HG03095 (cell line): ENCODE measurements around the gene PDZD11.
"Not testable (repeated sequence)": the region's sequence is repeated elsewhere in the genome, so short reads cannot be mapped to it uniquely, and the experiment has no call there.

Experiments used
- ATAC-seq: cut with Tn5 transposase; IDR thresholded peaks from one replicate; pipeline ENCODE4 v1.9.1; 2021; ENCODE audit warnings: moderate library complexity; ENCODE audit not compliant: unreplicated experiment

Gene PDZD11, protein sequence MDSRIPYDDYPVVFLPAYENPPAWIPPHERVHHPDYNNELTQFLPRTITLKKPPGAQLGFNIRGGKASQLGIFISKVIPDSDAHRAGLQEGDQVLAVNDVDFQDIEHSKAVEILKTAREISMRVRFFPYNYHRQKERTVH

DNA sequence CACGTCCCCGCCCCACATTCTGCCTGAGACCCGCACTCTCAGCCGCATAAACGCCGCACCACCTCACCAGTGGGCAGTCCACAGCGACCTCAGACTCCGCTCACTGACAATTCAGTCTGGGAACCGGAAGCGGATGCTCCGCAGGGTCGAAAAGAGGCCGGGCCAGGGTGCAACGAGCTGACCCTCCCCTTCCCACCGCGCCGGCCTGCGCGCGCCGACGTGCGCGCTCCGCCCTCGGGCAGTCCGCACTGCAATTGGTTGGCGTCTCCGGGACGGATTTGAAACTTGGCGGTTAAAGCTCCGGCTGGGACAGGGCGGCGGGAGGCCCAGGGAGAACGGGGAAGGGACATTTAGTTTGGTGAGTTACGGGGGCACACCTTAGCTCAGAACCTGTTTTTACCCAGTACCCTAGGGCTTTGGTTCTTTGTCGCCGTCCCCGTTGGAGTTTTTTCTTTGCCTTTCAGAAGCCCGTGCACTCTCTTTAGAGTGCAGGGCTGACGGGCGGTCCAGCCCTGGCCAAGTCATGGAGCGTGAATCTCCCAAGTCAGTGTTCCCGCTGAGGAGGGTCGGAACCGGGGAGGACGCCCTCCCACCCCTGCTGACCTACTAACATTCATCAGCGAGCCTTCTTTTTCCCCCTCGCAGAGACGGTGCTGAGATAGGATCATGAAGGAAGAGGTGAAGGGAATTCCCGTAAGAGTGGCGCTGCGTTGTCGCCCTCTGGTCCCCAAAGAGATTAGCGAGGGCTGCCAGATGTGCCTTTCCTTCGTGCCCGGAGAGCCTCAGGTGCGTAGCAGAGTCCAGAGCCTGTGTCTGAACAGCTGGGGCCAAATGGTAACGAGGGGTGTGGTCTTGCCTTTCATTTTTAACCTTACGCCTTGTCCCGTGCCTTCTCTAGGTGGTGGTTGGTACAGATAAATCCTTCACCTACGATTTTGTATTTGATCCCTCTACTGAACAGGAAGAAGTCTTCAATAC lies at the start of gene PDZD11, which contains the start of gene KIF4A:
Gene PDZD11 (minus strand): TSS at position 135 of the 978 bp plus-strand sequence. CDS start 586 bp downstream, outside the sequence.
Gene KIF4A (plus strand): TSS at position 312 of the 978 bp plus-strand sequence. CDS start 355 bp downstream, at position 667.
- peak; percentile 95 for ATAC-seq

DNA sequence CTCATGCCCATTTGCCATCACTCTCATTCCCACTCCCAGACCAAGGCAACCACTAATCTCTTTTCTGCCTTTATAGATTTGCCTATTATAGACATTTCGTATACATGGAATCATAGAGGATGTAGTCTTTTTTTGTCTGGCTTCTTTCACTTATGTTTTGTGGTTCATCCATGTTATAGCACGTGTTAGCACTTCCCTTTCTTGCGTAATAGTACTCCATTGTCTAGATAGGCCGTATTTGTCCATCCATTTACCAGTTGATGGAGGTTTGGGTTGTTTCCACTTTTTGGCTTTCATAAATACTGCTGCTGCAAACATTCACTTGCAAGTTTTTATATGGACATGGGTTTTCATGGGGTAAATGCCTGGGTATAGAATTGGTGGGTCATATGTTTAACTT lies 48.6 kb upstream of the PDZD11 start:
- ATAC-seq, result no peak

DNA sequence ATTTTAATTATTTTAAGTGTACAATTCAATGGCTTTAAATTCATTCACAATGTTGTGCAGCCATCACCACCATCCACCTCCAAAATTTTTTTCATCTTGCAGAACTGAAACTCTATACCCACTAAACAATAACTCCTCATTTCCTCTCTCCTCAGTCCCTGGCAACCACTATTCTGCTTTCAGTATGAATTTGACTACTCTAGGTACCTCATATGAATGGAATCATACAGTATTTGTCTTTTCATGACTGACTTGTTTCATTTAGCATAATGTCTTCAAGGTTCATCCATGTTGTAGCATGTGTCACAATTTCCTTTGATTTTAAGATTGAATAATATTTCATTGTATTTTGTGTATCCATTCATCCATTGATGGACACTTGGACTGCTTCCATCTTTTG lies 47.0 kb upstream of the PDZD11 start:
- peak; percentile 100 for ATAC-seq

DNA sequence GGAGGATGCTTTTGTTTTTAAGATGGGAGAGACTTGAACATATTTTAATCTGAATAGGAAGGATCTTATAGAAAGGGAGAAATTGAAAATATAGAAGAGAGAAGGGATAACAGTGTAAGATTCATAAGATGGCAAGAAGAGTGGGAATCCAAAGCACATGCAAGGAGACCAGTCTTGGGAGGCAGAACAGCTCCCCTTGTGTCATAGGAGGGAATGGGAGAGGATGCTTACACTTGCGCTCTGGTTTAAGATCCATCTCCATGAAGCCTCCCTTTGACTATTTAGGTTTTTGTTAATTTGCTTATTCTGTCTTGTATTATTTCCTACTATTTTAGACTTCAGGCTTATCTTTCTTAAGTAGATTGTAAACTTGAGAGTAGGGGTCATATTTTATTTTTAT lies 42.9 kb upstream of the PDZD11 start:
- ATAC-seq, result no peak

DNA sequence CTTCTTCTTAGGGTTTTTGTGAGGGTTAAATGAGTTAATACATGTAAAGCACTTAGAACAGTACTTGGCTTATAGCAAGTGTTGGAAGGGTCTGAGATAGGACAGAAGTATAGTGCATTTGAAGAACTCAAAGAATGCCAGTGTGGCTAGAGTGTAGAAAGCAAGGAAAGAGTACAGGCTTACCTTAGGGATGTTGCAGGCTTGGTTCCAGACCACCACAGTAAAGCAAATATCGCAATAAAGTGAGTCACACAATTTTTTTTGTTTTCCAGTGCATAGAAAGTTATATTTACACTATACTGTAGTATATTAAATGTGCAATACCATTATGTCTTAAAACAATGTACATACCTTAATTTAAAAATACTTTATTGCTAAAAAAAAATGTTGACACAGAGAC lies 41.4 kb upstream of the PDZD11 start:
- ATAC-seq, result no peak

DNA sequence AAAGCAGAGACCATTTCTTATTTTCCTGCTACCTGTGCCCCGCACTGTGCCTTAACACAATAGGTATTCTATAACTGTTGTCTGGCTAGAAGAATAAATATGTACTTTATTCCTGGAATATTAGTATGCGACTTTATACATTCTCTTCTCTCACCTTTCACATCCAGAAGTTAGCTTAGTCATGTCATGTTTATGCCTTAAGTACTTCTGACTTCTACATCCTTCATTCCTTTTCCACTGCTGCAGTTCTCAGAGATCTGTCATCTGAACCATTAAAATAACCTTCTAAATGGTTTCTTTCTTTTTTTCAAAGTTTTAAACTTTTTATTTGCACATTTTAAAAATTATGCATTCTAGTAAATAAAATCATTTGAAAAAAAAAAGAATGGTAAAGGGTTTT lies 34.6 kb upstream of the PDZD11 start:
- ATAC-seq, result no peak

DNA sequence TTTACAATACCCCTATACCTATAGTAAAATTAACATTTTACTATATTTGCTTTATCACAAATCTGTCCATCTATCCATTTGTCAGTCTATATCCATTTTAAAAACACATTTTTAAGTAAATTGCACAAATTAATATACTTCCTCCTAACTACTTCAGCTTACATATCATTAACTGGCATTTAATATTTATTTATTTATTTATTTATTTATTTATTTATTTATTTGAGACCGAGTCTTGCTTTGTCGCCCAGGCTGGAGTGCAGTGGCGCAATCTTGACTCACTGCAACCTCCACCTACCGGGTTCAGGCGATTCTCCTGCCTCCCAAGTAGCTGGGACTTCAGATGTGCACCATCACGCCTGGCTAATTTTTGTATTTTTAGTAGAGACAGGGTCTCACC lies 33.9 kb upstream of the PDZD11 start:
- ATAC-seq, result not testable (repeated sequence)

DNA sequence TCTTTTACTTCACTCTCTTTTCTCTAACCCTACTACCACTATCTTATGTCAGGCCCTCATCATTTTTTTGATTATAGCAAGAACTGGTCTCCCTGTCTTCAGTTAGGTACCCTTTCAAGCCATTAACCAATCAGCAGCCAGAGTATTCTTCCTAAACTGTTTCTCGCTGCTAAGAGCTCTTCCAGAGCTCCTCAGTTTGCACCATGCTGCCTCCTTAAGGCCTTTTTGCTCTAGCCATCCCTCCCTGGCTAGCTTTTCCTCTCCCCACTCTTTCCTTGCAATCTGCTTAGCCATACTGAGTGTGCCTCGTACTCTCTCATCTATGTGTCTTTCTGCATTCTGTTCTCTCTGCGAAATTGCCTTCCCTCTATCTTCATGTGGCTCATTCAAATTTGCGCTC lies 33.1 kb upstream of the PDZD11 start:
- no peak for ATAC-seq

DNA sequence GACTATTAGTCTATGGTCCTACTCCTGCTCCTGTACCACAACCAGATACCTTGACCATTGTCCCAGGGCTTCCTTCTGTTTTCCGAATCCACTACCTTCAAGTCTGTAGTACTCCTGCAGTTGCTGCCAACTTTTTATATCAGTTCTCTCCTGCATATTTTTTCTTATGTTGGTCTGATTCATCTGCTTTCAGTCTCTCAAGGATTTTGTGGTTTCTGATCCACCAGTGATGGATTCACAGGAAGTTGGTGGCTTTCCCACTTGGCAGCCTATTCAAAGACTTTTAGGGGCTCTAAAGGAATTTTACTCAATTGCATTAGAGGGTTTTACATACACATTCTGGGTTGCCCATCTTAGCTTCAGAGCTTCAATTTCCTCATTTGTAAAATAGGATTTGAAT lies 23.8 kb upstream of the PDZD11 start:
- no peak for ATAC-seq

DNA sequence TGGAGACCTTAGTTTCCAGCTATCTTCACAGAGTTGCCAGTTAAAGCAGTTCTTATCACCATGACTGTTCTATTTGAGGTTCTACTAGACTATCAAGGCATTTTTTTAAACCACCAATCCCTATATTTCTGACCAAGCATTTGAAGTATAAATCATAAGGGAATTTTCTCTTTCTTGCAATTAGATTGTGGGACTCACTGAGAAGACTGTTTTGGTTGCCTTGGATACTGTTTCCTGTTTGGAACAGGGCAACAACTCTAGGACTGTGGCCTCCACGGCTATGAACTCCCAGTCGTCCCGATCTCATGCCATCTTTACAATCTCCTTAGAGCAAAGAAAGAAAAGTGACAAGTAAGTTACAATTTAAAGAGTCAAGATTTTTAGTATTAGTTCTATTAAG lies 12.0 kb upstream of the PDZD11 start:
- no peak for ATAC-seq

DNA sequence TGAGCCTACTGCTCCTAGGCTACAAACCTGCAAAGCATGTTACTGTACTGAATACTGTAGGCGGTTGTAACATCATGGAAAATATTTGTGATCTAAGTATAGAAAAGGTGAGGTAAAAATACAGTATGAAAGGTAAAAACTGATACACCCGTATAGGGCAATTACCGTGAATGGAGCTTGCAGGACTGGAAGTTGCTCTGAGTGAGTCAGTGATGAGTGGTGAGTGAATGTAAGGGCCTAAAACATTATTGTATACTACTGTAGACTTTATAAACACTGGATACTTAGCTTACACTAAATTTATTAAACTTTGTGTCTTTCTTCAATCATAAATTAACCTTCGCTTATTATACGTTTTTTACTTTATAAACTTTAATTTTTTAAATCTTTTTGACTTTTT lies 3.9 kb upstream of the PDZD11 start:
- no peak for ATAC-seq

DNA sequence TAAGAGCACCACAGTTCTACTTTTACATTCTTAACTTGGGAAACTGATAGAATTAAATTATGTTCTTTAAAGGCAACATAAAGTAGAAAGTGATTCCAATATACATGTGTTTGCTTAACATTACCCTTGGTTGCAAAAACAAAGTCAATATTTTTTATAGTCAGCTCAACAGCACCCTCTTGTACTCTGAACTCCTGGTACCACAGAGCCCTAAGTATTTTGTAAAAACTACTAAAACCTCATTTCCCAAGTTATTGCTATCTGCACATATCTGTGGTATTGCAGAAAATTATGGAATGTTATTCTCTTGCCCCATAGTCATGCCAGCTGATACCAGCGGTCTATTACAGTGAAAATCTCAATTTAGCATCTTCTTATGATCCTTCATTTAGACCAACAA lies 3.1 kb upstream of the PDZD11 start:
- no peak for ATAC-seq

DNA sequence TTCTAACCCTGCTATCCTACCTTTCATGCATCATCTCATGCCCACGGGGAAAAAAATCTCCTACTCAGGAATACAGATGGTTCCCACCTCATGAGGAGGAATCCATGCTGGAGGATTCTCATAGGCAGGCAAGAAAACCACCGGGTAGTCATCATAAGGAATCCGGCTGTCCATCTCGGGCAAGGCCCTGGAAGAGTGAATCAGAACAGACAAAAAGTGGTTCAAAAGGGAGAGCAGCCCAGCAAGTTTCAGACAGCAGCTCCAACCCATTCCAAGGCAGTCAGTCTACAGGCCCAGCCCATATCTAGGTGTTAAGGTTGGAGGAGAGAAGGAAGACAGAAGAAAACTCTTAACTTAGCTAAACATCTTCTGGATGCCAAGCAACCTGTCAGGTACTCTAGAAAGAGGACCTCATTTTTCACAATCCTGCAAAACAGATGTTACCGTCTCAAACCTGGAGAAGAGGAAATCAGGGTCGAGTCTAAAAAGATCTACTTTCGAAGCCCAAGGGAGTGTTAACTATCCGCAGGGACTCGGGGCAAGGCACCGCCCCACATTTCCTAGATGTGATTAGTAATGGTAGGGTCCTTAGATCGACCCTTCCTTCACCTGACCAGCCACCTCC lies 447 bp downstream of the PDZD11 start:
- ATAC-seq, result no peak

DNA sequence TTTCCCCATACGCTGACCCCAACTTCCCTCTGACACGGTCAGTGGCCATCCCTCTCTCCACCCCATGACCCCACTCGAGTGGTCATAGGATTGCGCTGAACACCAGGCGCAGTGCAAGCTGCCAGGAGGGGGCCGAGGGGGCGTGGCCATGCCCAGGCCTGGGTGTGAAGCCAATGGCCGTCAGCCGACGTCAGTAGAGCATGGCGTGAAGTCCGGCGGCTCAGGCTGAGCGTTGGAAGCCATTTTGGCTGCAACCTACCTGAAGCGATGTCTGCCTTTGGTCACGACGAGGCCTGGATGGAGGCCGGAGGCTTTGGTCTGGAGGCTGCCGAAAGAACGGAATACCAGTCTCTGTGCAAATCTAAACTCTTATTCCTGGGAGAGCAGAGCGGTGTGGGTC lies 7.8 kb downstream of the PDZD11 start, which contains the start of gene RAB41:
Gene RAB41 (plus strand): TSS at position 222 of the 400 bp plus-strand sequence. CDS start 46 bp downstream, at position 268.
- ATAC-seq, result no peak

DNA sequence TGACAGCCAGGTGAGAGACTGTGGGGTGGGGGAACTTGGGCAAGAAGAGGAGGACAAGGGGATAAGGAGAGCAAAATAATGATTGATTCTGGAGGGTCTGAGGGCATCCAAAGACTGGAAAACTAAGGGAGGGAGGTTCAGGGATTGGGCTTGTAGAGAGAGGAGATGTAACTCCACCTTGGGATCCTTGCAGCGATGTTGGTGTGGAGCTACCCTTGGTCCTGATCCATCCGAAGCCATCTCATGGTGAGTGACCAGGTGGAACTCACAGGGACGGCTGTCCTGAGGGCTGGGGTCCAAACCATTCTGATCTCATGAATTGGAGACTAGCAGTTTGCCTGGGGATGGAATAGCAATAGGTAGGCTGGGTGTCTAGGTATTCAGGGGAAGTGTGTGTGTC lies 9.2 kb downstream of the PDZD11 start:
- no peak for ATAC-seq

DNA sequence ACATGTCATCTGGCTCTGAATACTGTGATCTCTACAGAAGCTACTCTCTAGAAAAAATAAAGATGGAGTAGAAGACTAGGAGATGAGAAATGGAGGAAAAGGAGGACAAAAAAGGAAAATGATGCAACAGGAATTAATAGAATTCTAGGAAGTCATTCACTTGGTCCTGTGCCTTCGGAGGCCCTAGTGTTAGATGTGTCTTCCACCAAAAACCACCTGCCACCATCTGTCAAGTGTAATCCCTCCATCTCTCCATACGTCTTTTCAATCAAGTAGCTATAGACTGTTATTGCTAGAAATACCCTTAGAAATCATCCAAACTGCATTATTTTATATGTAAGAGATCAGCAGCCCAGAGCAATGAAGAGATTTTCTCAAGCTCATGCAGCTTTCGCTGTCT lies 10.6 kb downstream of the PDZD11 start:
- ATAC-seq, result no peak

DNA sequence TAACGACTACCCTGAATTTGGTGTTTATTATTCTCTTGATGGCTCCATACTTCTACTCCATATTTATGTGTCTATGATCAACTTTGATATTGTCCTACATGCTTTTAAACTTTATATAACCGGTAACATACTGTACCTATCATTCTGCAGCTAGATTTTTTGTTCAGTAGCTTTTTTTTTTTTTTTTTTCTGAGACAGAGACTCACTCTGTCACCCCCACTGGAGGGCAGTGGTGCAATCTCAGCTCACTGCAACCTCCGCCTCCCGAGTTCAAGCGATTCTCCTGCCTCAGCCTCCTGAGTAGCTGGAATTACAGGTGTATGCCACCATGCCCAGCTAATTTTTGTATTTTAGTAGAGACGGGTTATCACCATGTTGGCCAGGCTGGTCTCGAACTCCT lies 15.7 kb downstream of the PDZD11 start:
- not testable (repeated sequence) for ATAC-seq

DNA sequence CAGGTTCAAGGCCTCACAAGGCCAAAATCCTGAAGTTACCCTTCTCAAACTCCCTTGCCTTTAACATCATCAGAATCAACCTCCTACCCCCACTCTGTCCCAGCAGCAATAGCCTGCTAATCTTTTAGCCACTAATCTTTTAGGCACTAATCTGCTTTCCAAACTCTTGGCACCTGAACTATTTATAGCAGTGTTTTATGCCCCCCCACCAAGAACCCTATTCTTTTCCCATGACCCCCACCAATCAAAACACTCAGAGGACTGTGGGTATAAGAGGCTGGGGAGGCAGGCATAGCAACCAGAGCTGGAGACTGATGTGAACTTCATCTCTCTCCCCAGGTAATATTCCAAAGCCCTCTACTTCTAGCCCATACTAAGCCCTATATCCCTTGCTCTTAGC lies 21.7 kb downstream of the PDZD11 start, which contains the start of gene ARR3:
Gene ARR3 (plus strand): TSS at position 301 of the 400 bp plus-strand sequence. CDS start 1,052 bp downstream, outside the sequence.
- ATAC-seq, result no peak

DNA sequence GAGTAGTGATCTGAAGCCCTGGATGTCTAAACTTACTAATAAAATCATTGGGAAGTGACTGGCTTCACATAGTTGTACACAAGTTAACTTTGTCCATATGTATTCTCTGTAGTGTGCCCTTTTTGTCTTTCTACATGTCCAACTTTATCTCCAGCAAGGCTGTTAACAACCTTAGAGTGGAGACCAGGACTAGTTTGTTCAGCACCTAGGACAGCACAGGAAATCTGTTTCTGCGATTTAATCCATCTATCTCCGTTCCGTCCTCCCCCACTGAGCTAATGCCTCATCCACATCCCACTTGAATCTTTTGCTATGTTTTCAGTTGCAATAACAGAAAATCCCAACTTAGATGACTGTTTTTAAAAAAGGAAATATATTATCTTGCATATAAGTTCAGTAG lies 24.9 kb downstream of the PDZD11 start:
- no peak for ATAC-seq

DNA sequence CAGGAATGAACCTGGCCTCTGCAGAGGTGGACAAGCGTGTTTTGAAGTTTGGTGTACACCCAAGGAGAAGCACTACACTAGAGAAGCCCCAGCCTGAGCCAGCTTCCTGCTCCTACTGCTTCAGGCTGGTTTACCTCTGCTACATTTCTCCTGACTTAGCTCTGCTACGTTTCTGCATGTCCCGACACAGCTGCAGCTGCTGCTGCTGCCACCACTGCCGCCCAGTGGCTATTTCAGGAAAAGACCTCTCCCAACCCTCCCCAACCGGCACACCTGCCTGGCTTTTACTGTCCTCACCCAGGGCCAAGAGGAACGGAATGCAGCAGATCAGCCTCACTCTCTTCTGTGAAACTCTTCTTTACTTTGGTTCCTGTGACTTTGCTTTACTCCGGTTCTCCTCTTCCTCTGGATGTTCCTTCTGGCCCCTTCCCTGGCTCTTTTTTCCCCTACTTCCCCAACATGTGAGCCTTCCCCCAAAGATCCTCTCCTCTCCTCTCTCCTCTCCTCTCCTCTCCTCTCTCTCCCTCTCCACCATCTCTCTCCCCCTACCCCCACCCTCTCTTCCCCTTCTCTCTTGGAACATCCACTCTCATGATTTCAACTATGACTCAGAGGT lies 26.7 kb downstream of the PDZD11 start:
- peak; percentile 65 for ATAC-seq

DNA sequence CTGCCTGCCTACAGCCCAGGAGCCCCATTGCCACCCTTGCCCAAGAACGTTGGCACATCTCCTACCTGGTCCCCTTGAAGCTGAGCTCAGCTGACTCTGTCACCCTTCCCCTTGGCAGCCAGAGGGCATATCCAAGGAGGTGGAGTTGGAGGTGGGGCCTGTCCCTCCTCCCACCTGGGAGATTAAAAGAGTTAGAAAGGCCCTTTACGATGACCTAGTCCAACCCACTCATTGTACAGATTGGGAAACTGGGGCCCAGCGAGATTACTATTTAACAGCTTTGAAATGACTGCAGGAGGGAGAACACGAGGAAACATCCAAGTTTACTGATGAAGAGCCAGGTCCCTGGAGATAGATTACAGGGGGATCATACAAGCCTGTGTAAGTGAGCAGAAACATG lies 29.6 kb downstream of the PDZD11 start, which contains the start of gene P2RY4:
Gene P2RY4 (minus strand): TSS at position 101 of the 400 bp plus-strand sequence. CDS start 580 bp downstream, outside the sequence.
- no peak for ATAC-seq
